HG03442 (cell line): ENCODE data around the gene SPOP.
"Not testable (repeated sequence)": the region's sequence is repeated elsewhere in the genome, so short reads cannot be mapped to it uniquely, and the experiment has no call there.

Source experiments
- ATAC-seq: cut with Tn5 transposase; IDR thresholded peaks from one replicate; pipeline ENCODE4 v1.9.1; 2021; ENCODE audit warnings: mild to moderate bottlenecking, moderate library complexity; ENCODE audit not compliant: unreplicated experiment

SPOP gene

GRCh38 chr17:49677933-49678847, at the start of gene SPOP:
SPOP (minus strand) TSS chr17:49678097; CDS start chr17:49622810, 55,287 bp downstream.
- peak; percentile 76 for ATAC-seq

DNA sequence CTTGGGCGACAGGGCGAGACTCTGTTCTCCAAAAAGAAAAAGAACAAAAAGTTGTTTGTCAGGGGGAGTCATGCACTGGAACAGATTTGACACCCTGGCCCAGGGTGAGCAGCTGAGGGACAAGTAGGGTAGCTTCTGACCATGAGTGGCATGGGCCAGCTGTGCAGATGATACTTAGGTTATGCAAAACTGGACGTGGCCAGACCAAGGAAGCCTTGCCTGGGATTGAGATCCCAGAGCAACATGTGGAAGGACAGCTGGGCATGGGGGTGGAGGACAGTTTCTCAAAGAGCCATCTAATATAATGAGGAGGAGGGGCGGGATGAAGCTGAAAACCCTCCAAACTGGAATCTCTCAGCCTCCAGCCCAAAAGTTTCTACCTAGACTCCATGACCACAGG, 49.5 kb upstream of the SPOP start:
- ATAC-seq = no peak

DNA sequence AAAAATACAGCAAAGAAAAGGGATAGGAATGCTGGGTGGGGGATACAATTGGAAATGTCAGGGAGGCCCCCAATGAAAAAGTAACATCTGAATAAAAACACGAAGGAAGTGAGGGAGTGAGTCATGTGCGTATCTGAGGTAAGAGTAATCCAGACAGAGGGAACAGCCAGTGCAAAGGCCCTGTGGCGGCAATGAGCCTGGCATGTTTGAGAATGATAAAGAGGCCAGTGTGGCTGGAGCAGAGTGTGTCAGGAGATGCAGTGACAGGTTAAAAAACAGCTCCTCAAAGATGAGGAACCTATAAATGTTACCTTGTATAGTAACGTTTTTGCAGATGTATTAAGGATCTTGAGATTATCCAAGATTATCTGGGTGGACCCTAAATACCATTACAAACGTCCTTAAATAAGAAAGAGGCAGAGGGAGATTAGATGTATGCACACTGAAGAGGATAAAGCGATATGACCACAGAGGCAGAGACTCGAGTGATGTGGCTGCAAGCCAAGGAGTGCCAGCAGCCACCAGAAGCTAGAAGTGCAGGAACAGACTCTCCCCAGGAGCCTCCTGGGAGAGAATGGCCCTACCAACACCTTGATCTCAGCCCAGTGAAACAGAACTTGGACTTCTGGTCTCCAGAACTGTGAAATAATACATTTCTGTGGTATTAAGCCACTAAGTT, 47.7 kb upstream of the SPOP start:
- no peak for ATAC-seq

DNA sequence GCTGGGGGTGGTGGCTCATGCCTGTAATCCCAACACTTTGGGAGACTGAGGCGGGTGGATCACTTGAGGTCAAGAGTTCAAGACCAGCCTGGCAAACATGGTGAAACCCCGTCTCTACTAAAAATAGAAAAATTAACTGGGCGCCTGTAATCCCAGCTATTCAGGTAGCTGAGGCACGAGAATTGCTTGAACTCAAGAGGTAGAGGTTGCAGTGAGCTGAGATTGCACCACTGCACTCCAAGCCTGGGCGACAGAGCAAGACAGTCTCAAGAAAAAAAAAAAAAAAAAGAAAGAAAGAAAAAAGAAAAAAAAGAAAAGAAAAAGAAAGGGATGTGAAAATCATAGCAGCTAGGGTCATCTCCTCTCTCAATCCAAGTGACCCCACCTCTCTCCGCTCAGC, 46.7 kb upstream of the SPOP start:
- not testable (repeated sequence) for ATAC-seq

- no peak for ATAC-seq
Measured at GRCh38 chr17:49723423-49723822, 45.5 kb upstream of the SPOP start.

GRCh38 chr17:49722066-49722465, 44.2 kb upstream of the SPOP start:
- no peak for ATAC-seq

GRCh38 chr17:49717371-49717861, 39.5 kb upstream of the SPOP start:
- ATAC-seq = no peak

DNA sequence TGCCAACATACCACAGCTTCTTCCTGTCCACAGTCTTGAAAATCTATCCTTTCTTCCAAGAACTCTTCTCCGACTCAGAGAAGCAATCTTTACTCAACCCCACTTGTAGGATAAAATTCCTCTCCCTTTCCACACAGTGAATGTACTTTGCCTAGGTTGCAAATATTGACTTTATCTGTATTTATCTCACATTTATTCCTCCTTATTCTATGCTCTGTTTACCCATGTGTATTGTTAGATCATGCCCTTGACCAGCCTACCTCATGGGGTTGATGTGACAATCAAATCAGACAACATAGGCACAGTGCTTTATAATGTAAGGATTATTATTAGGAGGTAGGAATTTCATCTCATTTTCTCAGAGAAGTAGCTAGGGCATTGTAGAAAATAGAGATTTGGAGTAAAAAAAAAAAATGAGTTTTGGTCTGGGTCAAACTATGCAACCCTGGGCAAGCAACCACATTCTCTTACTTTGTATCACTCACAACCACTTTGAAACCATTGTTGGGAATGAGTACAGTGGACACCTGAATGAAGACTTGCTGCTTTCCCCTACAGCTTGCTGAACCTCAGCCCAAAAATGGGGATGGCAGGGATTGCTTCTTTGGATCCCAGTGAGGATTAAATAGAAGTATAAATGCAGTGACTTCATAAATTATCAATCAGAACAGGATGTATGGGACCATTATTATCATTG, 38.9 kb upstream of the SPOP start:
- no peak for ATAC-seq

DNA sequence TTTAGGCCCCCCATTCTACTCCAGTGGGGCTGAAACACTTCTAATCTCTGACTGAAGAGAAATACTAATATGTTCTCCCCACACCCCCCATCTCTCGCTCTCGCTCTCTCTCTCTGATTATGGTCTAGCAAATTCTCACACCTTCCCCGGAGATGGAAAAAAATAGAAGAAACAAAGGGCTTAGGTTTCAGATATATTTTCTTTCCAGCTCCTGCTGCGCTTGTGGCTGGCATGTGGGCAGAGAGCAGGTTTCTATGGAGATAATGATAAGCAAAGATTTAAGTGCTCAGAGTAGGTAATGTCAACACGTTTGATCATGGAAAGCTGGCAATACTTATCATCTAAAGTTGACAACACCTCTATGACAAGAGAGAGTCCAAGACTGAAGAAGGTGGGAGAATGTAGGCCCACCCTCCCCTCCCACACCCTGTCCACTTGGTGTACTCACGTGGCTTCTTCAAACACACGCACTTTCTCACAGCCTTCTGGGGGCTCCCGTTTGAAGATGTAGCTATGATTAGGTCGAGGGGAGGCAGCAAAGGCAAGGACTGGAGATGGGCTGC, 37.9 kb upstream of the SPOP start:
- no peak for ATAC-seq

DNA sequence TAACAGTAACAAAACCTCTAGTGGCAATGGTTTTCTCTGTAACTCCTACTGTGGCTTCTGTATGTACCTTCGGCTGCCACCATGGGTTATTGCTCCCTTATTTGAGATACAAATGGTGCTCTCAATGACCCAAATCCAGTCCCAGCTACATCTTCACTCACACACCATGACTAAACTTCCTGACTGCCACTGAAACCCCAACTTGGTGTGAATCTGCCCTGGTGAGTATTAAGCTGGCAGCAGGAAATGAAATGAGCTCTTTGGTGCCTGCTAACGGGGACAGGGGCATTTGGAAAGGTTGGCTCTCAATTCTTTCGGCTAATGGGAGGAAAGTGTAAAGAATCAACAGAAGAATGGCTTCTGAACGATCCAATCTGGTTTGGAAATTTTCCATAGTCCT, 37.3 kb upstream of the SPOP start:
- ATAC-seq = no peak

GRCh38 chr17:49708515-49709183, 30.8 kb upstream of the SPOP start:
- ATAC-seq = no peak

GRCh38 chr17:49707608-49708514, 30.0 kb upstream of the SPOP start, which contains the start of gene SLC35B1:
SLC35B1 (minus strand) TSS chr17:49707964; CDS start chr17:49707833, 131 bp downstream.
- ATAC-seq = peak; percentile 85

GRCh38 chr17:49707246-49707607, 29.3 kb upstream of the SPOP start:
- ATAC-seq = no peak

- ATAC-seq = no peak
Measured at GRCh38 chr17:49705254-49705653, 27.4 kb upstream of the SPOP start.

DNA sequence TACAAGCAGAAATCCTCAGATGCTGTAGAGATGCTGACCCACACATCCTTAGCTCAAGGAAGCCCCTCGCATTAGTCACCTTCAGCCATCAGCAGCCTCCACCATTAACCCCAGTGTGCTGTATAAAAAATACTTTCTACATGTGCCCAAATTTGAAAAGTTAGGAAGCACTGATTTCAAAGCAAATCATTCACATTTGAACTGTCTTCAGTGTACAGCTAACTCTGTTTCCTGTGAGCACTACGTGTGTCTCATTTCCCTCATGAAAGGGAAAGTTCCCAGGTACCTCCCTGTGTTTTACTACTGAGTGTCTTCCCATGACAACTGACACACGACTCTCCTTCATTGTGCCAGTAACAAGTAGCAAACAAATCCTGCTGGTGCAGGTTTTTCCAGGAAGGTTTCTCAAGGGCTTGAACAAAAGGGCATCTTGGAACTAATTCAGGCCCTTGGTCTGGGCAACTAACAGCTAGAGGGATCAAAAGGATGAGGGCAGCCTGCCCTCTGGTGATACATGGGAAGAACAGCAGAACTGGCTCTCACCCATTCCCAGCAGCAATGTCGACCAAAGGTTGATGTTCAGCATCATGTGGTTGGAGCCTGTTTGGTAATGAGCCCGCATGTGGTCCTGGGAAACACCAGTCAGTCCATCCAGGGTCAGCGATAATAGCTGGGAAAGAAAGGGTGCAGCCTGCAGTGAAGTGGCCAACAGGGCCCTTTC, 25.8 kb upstream of the SPOP start:
- ATAC-seq = no peak

GRCh38 chr17:49700960-49701359, 23.1 kb upstream of the SPOP start:
- ATAC-seq = no peak

DNA sequence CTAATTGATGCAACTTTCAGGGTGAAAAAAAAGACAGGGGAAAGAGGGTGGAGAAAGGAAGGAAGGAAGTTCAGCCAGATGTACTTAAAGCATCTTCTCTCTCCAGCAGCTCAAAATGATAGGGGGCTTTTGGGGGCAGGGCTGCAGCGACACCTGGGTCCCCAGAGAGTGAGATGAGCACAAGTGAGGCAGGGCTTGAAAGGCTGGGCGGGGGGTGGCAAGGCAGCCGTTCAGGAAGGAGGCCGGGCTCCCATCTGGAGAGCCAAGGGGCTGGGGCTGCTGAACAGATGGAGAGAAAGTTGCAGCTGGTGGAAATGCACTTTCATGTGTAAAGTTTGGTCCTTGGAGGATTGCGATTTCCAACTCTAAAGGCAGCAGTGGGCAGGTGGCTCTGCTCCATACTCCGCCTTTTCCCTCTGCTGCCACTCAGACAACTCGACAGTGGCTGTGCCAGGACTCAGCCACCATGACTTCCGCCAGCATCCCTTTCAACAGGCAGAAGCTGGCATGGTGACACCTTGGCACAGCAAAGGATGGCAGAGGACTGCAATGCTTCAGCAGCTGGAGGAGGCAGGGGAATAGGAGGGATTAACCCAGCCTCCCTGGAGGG, 22.2 kb upstream of the SPOP start:
- ATAC-seq = no peak

GRCh38 chr17:49698005-49698404, 20.1 kb upstream of the SPOP start:
- no peak for ATAC-seq
